ENCODE results near the gene GPR78. TPM values are rescaled to one million over a fixed set of nuclear protein-coding genes. Genes with fewer than 3 reads are reported as not detected.

GPR78 gene
- polyA plus RNA-seq, 3 donors = 0.37 to 1.6 (median 1.1) TPM

GRCh38 chr4:8599657-8600056 is 19.5 kb downstream of the GPR78 start:
- no peak for DNase-seq

DNA sequence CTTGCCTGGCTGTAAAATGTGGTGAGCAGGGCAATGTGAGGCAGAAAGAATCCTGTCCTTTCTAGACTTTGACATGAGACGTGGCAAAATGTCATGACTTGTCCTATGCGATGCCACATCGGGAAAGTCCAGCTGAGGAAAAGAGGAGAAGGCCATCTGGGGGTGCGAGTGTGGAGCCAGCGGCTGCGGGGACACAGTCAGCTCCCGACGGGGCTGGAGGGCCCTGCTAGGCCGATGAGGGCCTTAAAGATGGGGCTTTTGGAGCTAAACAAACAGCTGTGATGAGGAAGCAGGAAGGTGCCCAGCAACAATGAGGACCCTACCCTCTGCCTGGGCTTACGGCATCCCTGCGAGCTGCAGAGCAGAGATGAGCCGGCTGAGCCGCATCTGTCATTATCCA is 20.1 kb downstream of the GPR78 start:
- DNase-seq = no peak

DNA sequence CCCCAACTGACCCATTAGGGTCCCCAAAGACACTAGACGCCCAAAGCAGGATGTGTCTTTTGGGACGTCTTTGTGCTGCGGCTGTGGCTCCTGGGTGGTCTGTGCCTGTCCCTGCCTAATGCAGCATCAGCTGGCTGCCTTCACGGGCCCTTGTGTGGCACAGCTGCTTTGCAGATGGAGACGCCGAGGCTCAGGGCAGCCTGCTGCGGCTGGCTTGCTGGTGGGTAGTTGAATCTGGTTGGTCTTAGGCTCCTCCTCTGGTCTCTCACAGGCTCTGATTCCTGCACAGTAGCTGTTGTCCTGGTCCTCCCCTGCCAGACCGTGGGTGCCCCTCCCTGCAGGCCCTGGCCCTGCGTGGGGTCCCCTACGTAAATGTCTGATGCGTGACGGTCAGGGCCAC is 20.5 kb downstream of the GPR78 start:
- no peak for DNase-seq

- DNase-seq = no peak
These were observed 20.9 kb downstream of the GPR78 start for GRCh38 chr4:8601086-8601485.

GRCh38 chr4:8601556-8601955 is 21.4 kb downstream of the GPR78 start:
- DNase-seq = no peak

DNA sequence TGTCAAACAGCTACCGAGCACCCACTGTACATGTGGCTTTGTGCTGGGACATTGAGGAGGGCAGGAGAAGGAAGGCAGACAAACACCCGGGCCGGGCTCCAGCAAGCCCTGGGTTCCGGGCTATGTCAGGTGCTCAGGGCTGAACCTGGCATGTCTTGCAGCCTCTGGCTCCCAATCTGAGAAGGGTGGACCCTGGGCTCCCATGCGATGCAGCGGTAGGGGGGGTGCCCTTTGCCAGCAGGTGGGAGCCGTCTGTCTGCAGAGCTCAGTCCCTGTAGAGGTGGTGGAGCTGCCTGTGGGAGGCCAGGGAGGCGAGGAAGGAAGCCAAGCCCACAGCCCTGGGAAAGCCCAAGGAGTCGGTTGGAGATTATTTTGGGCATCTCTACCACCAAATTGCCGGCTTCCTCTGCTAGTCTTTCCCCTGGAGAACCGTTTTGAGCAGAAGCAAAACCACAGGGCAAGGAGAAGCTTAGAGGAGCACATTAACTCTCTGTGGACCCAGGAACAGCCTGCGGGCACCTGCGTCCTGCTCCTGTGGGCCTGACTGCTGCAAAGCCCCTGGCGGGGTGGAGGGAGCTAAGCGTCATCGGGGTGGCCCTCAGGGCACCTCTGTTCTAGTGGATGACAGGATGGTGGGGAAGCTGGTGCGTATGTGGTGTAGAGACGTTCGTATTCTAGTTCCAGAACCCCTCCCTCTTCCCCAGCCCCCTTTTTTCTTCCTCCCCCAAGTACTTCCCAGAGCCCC is 22.7 kb downstream of the GPR78 start:
- no peak for DNase-seq

GRCh38 chr4:8603931-8604330 is 23.7 kb downstream of the GPR78 start:
- DNase-seq = no peak

DNA sequence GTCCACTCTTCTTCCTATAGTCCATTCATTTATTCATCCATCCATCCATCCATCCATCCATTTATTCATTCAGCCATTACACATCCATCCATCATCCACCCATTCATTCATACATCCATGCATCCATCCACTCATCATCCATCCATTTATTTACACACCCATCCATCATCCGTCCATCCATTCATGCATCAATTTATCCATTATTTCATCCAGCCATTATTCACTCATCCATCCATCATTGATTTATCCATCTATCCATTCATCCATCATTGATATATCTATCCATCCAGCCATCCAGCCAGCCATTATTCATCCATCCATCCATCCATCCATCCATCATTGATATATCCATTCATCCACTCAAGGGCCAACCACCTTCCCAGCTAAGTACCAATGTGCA is 25.1 kb downstream of the GPR78 start:
- DNase-seq = no peak

DNA sequence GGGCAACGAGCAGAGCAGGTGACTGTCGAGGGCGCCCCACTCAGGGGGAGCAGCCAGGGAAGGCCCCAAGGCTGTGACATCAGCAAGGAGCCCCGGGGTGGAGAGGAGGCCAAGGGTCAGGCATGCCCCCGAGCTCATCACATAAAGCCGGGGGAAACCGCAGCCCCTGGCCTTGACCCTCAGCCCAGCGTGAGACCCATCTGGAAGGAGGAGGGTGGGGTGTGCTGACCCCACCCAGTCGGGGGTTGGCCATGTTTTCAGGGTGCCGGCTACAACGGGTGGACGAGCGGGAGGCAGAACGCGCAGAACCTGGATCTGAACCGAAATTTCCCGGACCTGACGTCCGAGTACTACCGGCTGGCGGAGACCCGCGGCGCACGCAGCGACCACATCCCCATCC is 26.3 kb downstream of the GPR78 start:
- DNase-seq = no peak

GRCh38 chr4:8606966-8607365 is 26.8 kb downstream of the GPR78 start:
- no peak for DNase-seq

DNA sequence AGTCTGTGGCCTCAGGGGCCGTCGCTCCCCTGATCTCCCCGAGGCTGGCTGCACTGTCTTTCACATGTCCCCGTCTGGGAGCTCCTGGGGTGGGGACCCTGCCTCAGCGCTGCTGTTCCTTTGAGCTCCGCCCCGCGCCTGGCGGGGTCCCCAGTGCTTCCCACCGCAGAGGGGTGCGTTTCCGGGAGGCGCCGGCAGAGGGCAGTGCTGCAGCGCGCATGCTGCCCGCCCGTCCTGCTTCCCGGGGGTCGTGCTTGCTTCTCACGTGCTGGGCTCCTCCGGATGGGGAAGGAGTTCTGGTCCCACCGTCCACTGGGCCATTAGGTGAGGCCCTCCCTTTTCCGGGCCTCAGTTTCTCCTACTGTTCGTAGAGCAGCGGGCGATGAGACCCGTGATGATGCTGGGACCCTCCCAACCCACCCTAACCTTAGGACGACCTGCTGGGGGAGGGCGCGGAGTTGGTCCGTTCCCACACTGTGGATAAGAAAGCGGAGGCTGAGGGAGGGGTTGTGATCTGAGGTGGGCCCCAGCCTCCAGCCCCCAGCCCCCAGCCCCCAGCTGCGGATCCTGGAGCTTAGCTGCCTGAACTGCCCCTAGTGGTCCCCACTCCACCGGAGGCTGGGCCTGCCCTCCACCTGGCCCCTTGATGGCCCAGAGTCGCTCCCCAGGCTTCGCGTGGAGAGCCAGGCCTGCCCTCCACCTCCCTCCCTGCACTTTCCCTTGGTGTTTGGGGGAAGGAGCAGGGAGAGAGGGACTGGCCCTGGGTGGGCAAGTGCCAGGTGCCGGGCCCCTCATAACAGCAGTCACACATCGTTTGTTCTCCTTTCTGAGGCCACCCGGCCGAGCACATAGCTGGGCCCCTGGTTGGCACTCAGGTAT is 27.6 kb downstream of the GPR78 start:
- DNase-seq = peak; percentile 21

- DNase-seq = no peak
These were observed 28.7 kb downstream of the GPR78 start for GRCh38 chr4:8608714-8609391.

DNA sequence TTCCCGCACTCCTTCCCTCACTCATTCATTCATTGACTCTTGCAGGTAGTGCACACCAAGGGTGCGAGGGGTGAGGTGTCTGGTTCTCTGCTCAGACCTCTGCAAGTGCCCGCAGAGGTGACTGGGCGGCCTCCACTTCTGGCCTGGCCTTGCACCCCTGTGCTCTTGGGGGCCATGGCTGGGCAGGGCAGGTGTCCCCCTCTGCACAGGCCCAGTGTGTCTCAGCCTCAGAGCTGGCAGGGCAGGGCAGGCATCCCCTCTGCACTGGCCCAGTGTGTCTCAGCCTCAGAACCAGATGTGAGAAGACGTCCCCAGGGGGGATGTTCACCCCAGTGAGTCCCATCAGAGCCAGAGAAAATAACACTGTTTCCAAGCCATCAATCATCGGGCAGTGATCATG is 29.2 kb downstream of the GPR78 start:
- DNase-seq = no peak

DNA sequence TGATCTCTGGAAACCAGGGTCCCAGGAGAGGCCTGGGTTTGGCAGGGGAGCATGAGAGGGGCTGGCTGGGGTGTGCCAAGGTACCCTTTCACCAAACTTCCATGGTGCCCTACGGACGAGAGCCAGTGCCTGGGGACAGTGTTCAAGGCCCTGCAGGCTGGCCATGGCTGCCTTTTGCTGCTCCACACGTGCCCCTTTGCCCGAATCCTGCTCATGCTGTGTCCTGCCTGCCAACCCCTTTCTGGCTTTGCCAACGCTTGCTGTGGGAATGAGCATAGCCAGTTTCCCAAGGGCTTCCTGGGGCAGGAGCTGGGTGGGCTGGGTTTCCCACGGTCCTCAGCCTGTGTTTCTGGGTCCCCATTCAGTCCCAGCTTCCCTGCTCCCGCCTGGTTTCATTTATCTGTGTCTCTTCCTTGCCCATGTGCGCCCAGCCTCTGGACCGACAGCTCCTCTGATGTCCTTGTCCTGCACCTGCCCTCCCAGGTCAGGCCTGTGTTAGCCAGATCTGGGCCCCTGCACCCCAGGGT is 29.7 kb downstream of the GPR78 start:
- DNase-seq = no peak

- DNase-seq = no peak
These were observed 30.8 kb downstream of the GPR78 start for GRCh38 chr4:8610858-8611616.

GRCh38 chr4:8612646-8613045 is 32.5 kb downstream of the GPR78 start:
- DNase-seq = no peak

DNA sequence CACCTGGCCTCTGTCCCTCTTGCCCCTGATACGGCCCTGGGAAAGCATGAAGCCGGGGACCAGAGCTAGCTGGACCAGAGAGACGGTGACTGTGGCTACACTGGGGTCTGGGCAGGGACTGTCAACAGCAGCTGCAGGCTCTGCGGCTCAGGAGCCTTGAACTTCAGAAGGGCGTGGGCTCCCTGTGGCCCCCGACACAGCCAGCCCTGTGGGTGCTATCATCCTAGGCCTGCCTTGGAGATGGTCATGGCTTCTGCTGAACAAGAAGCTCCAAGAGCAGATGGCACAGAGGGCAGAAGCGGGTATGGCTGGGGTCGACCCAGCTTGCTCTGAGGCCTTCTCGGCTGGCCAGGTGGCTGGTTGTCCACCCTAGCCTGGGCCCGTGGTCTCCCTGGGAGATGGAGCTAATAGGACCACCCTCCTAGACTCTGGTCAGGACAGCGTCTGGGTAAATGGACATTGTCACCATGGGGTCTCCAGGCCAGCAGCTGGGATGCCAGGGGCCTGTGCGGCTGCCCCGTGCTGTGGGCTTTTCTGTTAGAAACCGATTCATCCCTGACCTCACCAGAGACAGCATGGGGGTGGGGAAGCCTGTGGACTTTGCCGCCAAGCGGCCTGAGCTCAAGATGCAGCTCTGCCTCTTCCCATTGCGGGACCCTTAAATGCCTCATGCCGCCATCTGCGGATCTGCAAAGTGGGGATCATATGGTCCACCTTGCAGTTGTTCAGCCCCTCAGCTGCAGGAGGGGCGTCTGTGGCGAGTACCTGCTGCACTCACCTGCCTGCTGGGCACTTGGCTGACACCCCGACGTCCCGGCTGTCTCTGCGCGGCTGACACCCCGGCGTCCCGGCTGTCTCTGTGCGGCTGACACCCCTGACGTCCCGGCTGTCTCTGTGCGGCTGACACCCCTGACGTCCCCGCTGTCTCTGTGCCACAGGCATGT is 33.5 kb downstream of the GPR78 start:
- no peak for DNase-seq

DNA sequence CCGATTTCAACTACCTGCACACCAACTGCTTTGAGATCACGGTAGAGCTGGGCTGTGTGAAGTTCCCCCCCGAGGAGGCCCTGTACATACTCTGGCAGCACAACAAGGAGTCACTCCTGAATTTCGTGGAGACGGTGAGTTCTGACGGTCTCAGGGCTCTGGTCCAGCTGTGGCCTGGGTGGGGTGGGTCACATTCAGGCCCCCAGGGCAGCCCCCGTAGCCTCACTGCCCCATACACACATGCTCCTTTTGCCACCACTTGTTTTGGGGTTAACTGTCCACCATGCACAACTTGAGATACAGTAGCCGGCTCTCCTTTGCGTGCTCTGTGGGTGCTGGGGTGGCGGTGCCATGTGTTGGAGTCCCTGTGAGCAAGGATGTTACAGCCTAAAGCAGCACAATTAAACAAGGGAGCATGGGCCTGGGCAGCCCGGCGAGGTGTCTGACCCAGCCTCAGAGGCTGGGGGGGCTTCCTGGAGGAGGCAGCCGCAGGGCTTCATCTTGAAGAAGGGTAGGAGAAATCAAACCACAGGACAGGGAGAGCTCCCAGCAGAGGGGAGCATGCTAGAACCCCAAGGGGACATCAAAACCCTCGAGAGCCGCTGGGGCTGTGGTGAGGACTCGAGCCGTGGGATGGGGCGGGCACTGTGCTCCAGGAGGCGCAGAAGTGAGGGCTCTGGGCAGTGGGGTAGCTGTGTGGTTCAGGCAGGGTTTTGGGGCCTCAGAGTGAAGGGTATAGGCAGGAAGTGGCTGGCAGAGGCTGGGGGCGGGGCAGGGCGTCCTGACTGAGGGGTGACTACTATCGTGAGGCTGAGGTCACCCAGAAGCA is 34.4 kb downstream of the GPR78 start:
- no peak for DNase-seq

DNA sequence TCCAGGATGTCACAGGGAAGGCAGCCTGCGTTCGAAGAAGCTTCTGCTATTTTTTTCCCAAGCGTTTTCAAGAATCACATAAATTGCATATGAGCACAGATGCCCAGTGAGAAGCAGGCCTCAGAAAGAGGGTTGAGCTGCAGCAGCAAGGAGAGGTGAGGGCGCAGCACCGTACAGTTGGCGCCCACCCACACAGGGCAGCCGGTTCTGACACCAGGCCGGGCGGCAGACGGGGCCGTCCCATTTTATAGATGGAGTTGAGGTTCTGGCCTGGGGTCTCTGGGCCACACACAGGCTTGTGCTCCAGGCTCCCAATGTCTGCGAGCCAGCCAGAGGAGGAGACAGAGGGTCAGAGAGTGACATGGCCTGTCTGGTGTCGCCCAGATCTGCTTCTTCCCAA is 35.2 kb downstream of the GPR78 start:
- no peak for DNase-seq
